GM12872 (cell line): ENCODE data around the gene IZUMO1.

ENCODE experiments used
- CTCF ChIP-seq: IDR thresholded peaks from 3 replicates; pipeline ENCODE4 v1.5.1; 2011; ENCODE audit warnings: low read depth, mild to moderate bottlenecking, low read length, moderate library complexity; ENCODE audit not compliant: insufficient read depth

The IZUMO1 gene

DNA sequence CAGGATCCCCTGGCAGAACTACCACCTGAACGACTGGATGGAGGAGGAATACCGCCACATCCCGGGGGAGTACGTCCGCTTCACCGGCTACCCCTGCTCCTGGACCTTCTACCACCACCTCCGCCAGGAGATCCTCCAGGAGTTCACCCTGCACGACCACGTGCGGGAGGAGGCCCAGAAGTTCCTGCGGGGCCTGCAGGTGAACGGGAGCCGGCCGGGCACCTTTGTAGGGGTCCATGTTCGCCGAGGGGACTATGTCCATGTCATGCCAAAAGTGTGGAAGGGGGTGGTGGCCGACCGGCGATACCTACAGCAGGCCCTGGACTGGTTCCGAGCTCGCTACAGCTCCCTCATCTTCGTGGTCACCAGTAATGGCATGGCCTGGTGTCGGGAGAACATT is 43.4 kb downstream of the IZUMO1 start:
- no peak for TF ChIP-seq CTCF

- no peak for TF ChIP-seq CTCF
Observed at GRCh38 chr19:48702701-48703100, 44.0 kb downstream of the IZUMO1 start.

DNA sequence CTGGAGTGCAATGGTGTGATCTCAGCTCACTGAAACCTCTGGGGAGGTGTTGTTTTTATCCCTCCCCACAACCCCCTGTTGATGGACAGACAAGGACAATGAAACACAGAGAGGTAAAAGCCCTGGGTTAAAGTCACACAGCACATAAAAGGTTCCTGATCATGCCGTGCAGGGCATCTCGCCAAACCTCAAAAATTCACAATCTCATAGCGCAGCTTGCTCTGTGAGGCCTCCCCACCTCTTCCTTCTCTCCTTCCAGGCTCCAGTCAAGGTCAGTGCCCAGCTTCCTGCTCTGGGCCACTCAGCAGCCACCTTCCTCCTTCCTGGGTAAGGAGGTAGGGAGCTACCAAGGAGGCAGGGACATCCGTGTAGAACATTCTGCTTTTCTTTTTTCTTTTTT is 48.7 kb downstream of the IZUMO1 start:
- TF ChIP-seq CTCF, result no peak

GRCh38 chr19:48696353-48697010 is 50.2 kb downstream of the IZUMO1 start:
- no peak for TF ChIP-seq CTCF

- TF ChIP-seq CTCF, result no peak
Observed at GRCh38 chr19:48695743-48696352, 50.9 kb downstream of the IZUMO1 start, which contains the start of gene FUT2. TSS of gene FUT2 (plus strand) at chr19:48695971. CDS start at chr19:48702957, 6,986 bp downstream.
